ENCODE measurements around the gene UBALD1. TPM values are rescaled to one million over a fixed set of nuclear protein-coding genes. Genes with fewer than 3 reads are reported as not detected.

The UBALD1 gene
- total and polyA plus RNA-seq, 10 of the 15 experiments (the other 5 are each of a cell fraction or from before 2014, with no cell fraction given), result 0.05 to 32.7 (median 5.1) TPM

DNA sequence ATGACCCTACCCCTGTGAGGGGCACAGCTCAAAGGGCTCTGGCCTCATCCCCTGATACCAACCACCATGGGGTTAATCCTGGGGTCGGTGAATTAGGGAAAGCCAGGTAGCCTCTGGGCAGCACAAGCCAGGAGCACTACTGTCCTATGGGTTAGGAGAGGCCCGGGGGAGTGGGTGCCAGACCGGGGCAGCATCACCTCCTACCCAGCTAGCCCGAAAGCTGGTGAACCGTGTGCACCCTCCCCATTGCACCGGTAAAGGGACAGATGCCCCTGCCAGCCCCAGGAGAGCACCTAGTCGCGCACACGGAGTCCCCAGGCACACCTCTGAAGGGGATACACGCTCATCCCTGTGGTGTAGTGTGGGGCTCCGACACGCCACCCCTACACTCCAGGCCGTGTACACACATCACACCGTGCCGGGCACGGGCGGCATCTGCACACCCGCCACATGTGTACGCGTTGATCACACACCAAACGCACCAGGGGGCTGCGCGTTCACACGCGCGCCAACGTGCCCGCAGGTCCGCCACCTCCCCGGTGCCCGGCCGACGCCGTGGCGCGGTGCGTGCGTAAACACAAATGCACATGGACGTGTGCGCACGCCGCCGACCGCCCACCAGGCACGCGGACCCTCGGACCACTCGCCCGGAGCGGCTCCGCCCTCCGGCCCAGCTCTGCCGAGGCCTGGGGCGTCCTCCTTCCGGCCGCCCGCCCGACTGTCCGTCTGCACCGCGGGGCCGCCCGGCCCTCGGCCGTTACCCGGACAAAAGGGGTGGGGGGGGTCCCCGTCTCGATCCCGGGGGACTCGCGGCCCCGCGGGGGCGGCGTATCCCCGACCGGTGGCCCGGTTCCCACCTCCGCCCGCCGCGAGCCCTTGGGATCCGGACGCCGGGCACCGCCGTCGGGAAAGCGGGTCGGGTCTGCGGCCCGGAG is 785 bp downstream of the UBALD1 start:
- FAIRE-seq, result no peak
- H3K9ac ChIP-seq (ENCODE audit: control insufficient read depth, insufficient read depth, low read length), result peak overlapping the region; percentile 80
- DNase-seq (ENCODE audit: low read depth, low spot score), result no peak
- peaks cover 20% of the 10 kb centered on the region for H3K4me1 ChIP-seq (ENCODE audit: control insufficient read depth, insufficient read depth, low read length)
- ChIA-PET POLR2A (interaction anchor here (0.9 to 1.2 kb wide), 2 partner anchors 10 to 77 kb away, joined by 3 read pairs; no protein-coding TSS in a partner anchor), RAD21 (ENCODE audit: unreplicated experiment) (no interaction called here), CTCF (interaction anchor here (0.6 to 1.2 kb wide), 4 partner anchors 10 to 185 kb away, joined by 3 read pairs; partner anchors contain the start of gene MGRN1), SMC1A (ENCODE audit: uncharacterized antibody, unreplicated experiment) (no interaction called here)
- in situ Hi-C loops (cut with MboI), result loop anchor here (10.0 kb wide), 1 partner anchor 341 kb away; the partner anchor contains the start of gene SEC14L5
- peaks cover 31% of the 10 kb centered on the region for H3K79me2 ChIP-seq (ENCODE audit: control insufficient read depth, insufficient read depth, low read length)
- peak; percentile 7 for ATAC-seq
- 1% methylated on average over 53 of the region's 92 CpGs for WGBS (ENCODE audit: insufficient coverage, insufficient replicate concordance, low lambda C conversion rate, missing lambda C conversion rate)
- intact Hi-C loops (cut with micrococcal nuclease; ENCODE audit: unreplicated experiment), result loop anchor here (10.0 kb wide), 3 partner anchors 99 to 191 kb away; partner anchors contain the start of genes DNAJA3 and ROGDI
- BruUV-seq (replicated peaks), result TSS peak; percentile 55
- peak overlapping the region; percentile 47 for H2AFZ ChIP-seq (ENCODE audit: control insufficient read depth, low read depth, low read length)
- H3K9me3 ChIP-seq (replicated peaks; ENCODE audit: control insufficient read depth, insufficient read depth, low read length), result no peaks in the 10 kb centered on the region
- peak overlapping the region; percentile 72 for H3K4me3 ChIP-seq
- no peaks in the 10 kb centered on the region for H4K20me1 ChIP-seq (ENCODE audit: control insufficient read depth, insufficient read depth)
- H3K27me3 ChIP-seq (replicated peaks in 1 of 2; ENCODE audit: control insufficient read depth in 2 of 2, insufficient read depth in 2 of 2, low read length in 1 of 2), result no peaks in the 10 kb centered on the region
- peaks cover 0 to 7% of the 10 kb centered on the region in 2 experiments; a peak in 2 of 4 replicates for H3K36me3 ChIP-seq (ENCODE audit: control insufficient read depth in 2 of 2, insufficient read depth in 2 of 2, low read length in 1 of 2)
- peak overlapping the region; percentile 88 for H3K27ac ChIP-seq (ENCODE audit: control insufficient read depth, insufficient read depth)
- peak overlapping the region; percentile 65 for H3K4me2 ChIP-seq (ENCODE audit: control insufficient read depth, insufficient read depth)
- TF ChIP-seq RFX5 (IDR thresholded peaks at IDR 0.05; ENCODE audit: low read depth, low read length) (no peak), NR2C2 (IDR thresholded peaks at IDR 0.05; ENCODE audit: borderline replicate concordance, control insufficient read depth, insufficient read length, low read depth) (no peak), ESRRA (IDR thresholded peaks at IDR 0.05; ENCODE audit: low read length) (no peak), POU2F2 (IDR thresholded peaks at IDR 0.05; ENCODE audit: borderline replicate concordance, low read depth, low read length) (no peak), CHD1 (IDR thresholded peaks at IDR 0.05; ENCODE audit: low read depth, low read length) (no peak), NR2F1 (conservative IDR thresholded peaks at IDR 0.05) (no peak), ATF7 (IDR thresholded peaks at IDR 0.05; ENCODE audit: low read depth) (no peak), RBBP5 (conservative IDR thresholded peaks at IDR 0.05) (no peak), TAF1 (IDR thresholded peaks at IDR 0.05; ENCODE audit: borderline replicate concordance, low read depth, low read length) (no peak), SMC3 (IDR thresholded peaks at IDR 0.05; ENCODE audit: borderline replicate concordance, low read length) (no peak), SIN3A (IDR thresholded peaks at IDR 0.05; ENCODE audit: low read depth, low read length) (0 out of 2 replicates have a peak, but pooled peaks have one; percentile 38), RAD51 (IDR thresholded peaks at IDR 0.05) (no peak)
- TF ChIP-seq, protein P1, sequence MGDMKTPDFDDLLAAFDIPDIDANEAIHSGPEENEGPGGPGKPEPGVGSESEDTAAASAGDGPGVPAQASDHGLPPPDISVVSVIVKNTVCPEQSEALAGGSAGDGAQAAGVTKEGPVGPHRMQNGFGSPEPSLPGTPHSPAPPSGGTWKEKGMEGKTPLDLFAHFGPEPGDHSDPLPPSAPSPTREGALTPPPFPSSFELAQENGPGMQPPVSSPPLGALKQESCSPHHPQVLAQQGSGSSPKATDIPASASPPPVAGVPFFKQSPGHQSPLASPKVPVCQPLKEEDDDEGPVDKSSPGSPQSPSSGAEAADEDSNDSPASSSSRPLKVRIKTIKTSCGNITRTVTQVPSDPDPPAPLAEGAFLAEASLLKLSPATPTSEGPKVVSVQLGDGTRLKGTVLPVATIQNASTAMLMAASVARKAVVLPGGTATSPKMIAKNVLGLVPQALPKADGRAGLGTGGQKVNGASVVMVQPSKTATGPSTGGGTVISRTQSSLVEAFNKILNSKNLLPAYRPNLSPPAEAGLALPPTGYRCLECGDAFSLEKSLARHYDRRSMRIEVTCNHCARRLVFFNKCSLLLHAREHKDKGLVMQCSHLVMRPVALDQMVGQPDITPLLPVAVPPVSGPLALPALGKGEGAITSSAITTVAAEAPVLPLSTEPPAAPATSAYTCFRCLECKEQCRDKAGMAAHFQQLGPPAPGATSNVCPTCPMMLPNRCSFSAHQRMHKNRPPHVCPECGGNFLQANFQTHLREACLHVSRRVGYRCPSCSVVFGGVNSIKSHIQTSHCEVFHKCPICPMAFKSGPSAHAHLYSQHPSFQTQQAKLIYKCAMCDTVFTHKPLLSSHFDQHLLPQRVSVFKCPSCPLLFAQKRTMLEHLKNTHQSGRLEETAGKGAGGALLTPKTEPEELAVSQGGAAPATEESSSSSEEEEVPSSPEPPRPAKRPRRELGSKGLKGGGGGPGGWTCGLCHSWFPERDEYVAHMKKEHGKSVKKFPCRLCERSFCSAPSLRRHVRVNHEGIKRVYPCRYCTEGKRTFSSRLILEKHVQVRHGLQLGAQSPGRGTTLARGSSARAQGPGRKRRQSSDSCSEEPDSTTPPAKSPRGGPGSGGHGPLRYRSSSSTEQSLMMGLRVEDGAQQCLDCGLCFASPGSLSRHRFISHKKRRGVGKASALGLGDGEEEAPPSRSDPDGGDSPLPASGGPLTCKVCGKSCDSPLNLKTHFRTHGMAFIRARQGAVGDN (IDR thresholded peaks at IDR 0.05), result peak; percentile 31; the same call in 1 of the 2 replicates
- TF ChIP-seq, protein P2, sequence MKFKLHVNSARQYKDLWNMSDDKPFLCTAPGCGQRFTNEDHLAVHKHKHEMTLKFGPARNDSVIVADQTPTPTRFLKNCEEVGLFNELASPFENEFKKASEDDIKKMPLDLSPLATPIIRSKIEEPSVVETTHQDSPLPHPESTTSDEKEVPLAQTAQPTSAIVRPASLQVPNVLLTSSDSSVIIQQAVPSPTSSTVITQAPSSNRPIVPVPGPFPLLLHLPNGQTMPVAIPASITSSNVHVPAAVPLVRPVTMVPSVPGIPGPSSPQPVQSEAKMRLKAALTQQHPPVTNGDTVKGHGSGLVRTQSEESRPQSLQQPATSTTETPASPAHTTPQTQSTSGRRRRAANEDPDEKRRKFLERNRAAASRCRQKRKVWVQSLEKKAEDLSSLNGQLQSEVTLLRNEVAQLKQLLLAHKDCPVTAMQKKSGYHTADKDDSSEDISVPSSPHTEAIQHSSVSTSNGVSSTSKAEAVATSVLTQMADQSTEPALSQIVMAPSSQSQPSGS (IDR thresholded peaks at IDR 0.05; ENCODE audit: low read length), result no peak
- TF ChIP-seq, protein P3, sequence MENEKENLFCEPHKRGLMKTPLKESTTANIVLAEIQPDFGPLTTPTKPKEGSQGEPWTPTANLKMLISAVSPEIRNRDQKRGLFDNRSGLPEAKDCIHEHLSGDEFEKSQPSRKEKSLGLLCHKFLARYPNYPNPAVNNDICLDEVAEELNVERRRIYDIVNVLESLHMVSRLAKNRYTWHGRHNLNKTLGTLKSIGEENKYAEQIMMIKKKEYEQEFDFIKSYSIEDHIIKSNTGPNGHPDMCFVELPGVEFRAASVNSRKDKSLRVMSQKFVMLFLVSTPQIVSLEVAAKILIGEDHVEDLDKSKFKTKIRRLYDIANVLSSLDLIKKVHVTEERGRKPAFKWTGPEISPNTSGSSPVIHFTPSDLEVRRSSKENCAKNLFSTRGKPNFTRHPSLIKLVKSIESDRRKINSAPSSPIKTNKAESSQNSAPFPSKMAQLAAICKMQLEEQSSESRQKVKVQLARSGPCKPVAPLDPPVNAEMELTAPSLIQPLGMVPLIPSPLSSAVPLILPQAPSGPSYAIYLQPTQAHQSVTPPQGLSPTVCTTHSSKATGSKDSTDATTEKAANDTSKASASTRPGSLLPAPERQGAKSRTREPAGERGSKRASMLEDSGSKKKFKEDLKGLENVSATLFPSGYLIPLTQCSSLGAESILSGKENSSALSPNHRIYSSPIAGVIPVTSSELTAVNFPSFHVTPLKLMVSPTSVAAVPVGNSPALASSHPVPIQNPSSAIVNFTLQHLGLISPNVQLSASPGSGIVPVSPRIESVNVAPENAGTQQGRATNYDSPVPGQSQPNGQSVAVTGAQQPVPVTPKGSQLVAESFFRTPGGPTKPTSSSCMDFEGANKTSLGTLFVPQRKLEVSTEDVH (IDR thresholded peaks at IDR 0.05; ENCODE audit: low read depth, partially characterized antibody), result no peak

All from GM12878 (cell line).